GM12878 (cell line): Measurements from ENCODE around the gene PSMD12. TPM values are rescaled to one million over a fixed set of nuclear protein-coding genes. Genes with fewer than 3 reads are reported as not detected.

ENCODE experiments used
- ATAC-seq: fragments of 200-7000 bp; cut with Tn5 transposase; 3 replicates; pipeline ENCODE4 v1.9.1; 2020; ENCODE audit warnings: mild to moderate bottlenecking, moderate library complexity
- BruUV-seq: library from RNA; stranded (reverse); fragments of 400-500 nt; replicated peaks from 2 replicates; lab custom pipeline; 2021; lab: Mats Ljungman, UMichigan
- CTCF ChIA-PET: fragments of 300-600 bp; sonication (Branson Sonifier 250); formaldehyde crosslinking; extraction: SDS; loops from one replicate; lab custom pipeline; 2021; ENCODE audit warnings: inconsistent platforms; lab: Yijun Ruan, JAX
- POLR2A ChIA-PET: fragments of 350-600 bp; formaldehyde crosslinking; extraction: SDS; loops from one replicate; lab custom pipeline; 2021; ENCODE audit warnings: inconsistent platforms; lab: Charles Lee
- RAD21 ChIA-PET: fragments of 300-600 bp; sonication (Branson Sonifier 250); formaldehyde crosslinking; loops from one replicate; lab custom pipeline; 2023; ENCODE audit warnings: antibody characterized with exemption; ENCODE audit not compliant: unreplicated experiment; lab: Charles Lee
- SMC1A ChIA-PET: fragments of 300-600 bp; sonication (Branson Sonifier 250); formaldehyde crosslinking; loops from one replicate; lab custom pipeline; 2023; ENCODE audit not compliant: unreplicated experiment, uncharacterized antibody; lab: Charles Lee
- DNase-seq: peaks from one replicate; pipeline ENCODE4 v3.0.0-alpha.2; 2011; ENCODE audit warnings: low read depth, low spot score
- FAIRE-seq: peaks from 3 replicates; lab custom pipeline; 2011; peaks lifted over from hg19 to GRCh38; lab: Jason Lieb, UNC
- H2AFZ ChIP-seq: 2 replicates; pipeline ENCODE4 v1.6.0; 2011; ENCODE audit warnings: low read depth, low read length, control low read depth; ENCODE audit not compliant: control insufficient read depth
- H3K27ac ChIP-seq: 2 replicates; pipeline ENCODE4 v1.5.1; 2011; ENCODE audit warnings: control low read depth; ENCODE audit not compliant: control insufficient read depth, insufficient read depth
- H3K27me3 ChIP-seq, 2 experiments: replicated peaks in 1 of 2; 2 replicates each; pipeline versions ENCODE4 v1.6.0 to v1.6.1; 2011; ENCODE audit warnings: low read length in 1 of 2; ENCODE audit not compliant: control insufficient read depth in 2 of 2, insufficient read depth in 2 of 2
- H3K36me3 ChIP-seq, 2 experiments: 2 replicates each; pipeline ENCODE4 v1.5.1; 2011; ENCODE audit warnings: low read length in 1 of 2; ENCODE audit not compliant: control insufficient read depth in 2 of 2, insufficient read depth in 2 of 2
- H3K4me1 ChIP-seq: 2 replicates; pipeline ENCODE4 v1.6.1; 2011; ENCODE audit warnings: mild to moderate bottlenecking, low read length, moderate library complexity, mixed read lengths; ENCODE audit not compliant: control insufficient read depth, insufficient read depth
- H3K4me2 ChIP-seq: 2 replicates; pipeline ENCODE4 v1.6.0; 2011; ENCODE audit warnings: control low read depth; ENCODE audit not compliant: control insufficient read depth, insufficient read depth
- H3K4me3 ChIP-seq: fragments of 200-600 bp; sonication (generic); 2 replicates; pipeline ENCODE4 v1.5.1; 2016
- H3K79me2 ChIP-seq: 2 replicates; pipeline ENCODE4 v1.6.0; 2011; ENCODE audit warnings: low read length; ENCODE audit not compliant: control insufficient read depth, insufficient read depth
- H3K9ac ChIP-seq: 2 replicates; pipeline ENCODE4 v1.8.0; 2011; ENCODE audit warnings: low read length, control low read depth, mixed read lengths; ENCODE audit not compliant: control insufficient read depth, insufficient read depth
- H3K9me3 ChIP-seq: replicated peaks from 3 replicates; pipeline ENCODE4 v1.5.1; 2011; ENCODE audit warnings: mild to moderate bottlenecking, low read length; ENCODE audit not compliant: control insufficient read depth, insufficient read depth
- H4K20me1 ChIP-seq: 2 replicates; pipeline ENCODE4 v1.6.0; 2011; ENCODE audit not compliant: control insufficient read depth, insufficient read depth
- CHD2 ChIP-seq: IDR thresholded peaks from 2 replicates; pipeline ENCODE4 v1.6.1; 2011; ENCODE audit warnings: low read depth, low read length, improper control_type of control experiment, borderline replicate concordance
- MAX ChIP-seq: IDR thresholded peaks from 2 replicates; pipeline ENCODE4 v1.6.1; 2012; ENCODE audit warnings: low read depth, low read length, improper control_type of control experiment
- NR2F1 ChIP-seq: fragments of 450-650 bp; conservative IDR thresholded peaks from 2 replicates; pipeline ENCODE4 v1.6.1; 2017; ENCODE audit warnings: mild to moderate bottlenecking
- NRF1 ChIP-seq: conservative IDR thresholded peaks from 2 replicates; pipeline ENCODE4 v1.6.1; 2011; ENCODE audit warnings: mild to moderate bottlenecking, low read depth, low read length, improper control_type of control experiment
- SREBF1 ChIP-seq: IDR thresholded peaks from 2 replicates; pipeline ENCODE4 v1.6.1; 2012; ENCODE audit warnings: mild to moderate bottlenecking, low read length
- WGBS: methylation state at CpG from one replicate; pipeline ENCODE4 v1.1.6; 2016; ENCODE audit warnings: low lambda C conversion rate; ENCODE audit not compliant: insufficient replicate concordance, insufficient coverage; ENCODE audit errors: missing lambda C conversion rate; 5-methylcytosine and 5-hydroxymethylcytosine counted together
- in situ Hi-C: fragments of 300-500 bp; cut with MboI; formaldehyde crosslinking; loops from 9 replicates; pipeline ENCODE4 v1.14.3; 2018; ENCODE audit warnings: mixed read lengths
- intact Hi-C: fragments of 100-400 bp; cut with micrococcal nuclease; formaldehyde crosslinking; loops from one replicate; pipeline ENCODE4 v1.14.2; 2022; ENCODE audit not compliant: unreplicated experiment
- polyA plus RNA-seq, 11 experiments: library from polyadenylated mRNA; depleted of rRNA in 4 of 11; unstranded in 6 of 11; stranded (reverse) in 5 of 11; fragments of >200 nt; fragmentation: Nextera tagmentation in 4 of 11; fragmentation: Illumina TruSeq in 1 of 11; extraction: Ambion mirVana in 4 of 11; extraction: Trizol in 1 of 11; gene quantifications; 1 replicate in 1 of 11; 2 replicates in 10 of 11; pipeline versions ENCODE4 v1.2.1 to v1.2.3, GENCODE V29; 2011 to 2016; ENCODE audit warnings: inconsistent platforms in 2 of 11, missing spikeins in 2 of 11, low read depth in 1 of 11
- total RNA-seq, 4 experiments: library from RNA; depleted of rRNA in 3 of 4; stranded (reverse); fragments of >200 nt in 3 of 4; fragmentation: Illumina TruSeq in 1 of 4; extraction: Trizol in 1 of 4; gene quantifications; 2 replicates each; pipeline versions ENCODE4 v1.2.1 to v1.2.3, GENCODE V29; 2013 to 2021
- TF ChIP-seq, protein P1 (sequence below): fragments of 450-650 bp; IDR thresholded peaks from 2 replicates; pipeline ENCODE4 v1.6.1; 2017; ENCODE audit warnings: mild to moderate bottlenecking, moderate library complexity
- TF ChIP-seq, protein P2 (sequence below): fragments of 450-650 bp; IDR thresholded peaks from 2 replicates; pipeline ENCODE4 v1.6.1; 2016; ENCODE audit warnings: mild to moderate bottlenecking, moderate library complexity, borderline replicate concordance

The PSMD12 gene
- total and polyA plus RNA-seq, 10 of the 15 experiments (the other 5 are each of a cell fraction or from before 2014, with no cell fraction given), result 19.8 to 149 (median 47.5) TPM

- TF ChIP-seq, protein P1, sequence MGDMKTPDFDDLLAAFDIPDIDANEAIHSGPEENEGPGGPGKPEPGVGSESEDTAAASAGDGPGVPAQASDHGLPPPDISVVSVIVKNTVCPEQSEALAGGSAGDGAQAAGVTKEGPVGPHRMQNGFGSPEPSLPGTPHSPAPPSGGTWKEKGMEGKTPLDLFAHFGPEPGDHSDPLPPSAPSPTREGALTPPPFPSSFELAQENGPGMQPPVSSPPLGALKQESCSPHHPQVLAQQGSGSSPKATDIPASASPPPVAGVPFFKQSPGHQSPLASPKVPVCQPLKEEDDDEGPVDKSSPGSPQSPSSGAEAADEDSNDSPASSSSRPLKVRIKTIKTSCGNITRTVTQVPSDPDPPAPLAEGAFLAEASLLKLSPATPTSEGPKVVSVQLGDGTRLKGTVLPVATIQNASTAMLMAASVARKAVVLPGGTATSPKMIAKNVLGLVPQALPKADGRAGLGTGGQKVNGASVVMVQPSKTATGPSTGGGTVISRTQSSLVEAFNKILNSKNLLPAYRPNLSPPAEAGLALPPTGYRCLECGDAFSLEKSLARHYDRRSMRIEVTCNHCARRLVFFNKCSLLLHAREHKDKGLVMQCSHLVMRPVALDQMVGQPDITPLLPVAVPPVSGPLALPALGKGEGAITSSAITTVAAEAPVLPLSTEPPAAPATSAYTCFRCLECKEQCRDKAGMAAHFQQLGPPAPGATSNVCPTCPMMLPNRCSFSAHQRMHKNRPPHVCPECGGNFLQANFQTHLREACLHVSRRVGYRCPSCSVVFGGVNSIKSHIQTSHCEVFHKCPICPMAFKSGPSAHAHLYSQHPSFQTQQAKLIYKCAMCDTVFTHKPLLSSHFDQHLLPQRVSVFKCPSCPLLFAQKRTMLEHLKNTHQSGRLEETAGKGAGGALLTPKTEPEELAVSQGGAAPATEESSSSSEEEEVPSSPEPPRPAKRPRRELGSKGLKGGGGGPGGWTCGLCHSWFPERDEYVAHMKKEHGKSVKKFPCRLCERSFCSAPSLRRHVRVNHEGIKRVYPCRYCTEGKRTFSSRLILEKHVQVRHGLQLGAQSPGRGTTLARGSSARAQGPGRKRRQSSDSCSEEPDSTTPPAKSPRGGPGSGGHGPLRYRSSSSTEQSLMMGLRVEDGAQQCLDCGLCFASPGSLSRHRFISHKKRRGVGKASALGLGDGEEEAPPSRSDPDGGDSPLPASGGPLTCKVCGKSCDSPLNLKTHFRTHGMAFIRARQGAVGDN, result no peak
Measured at GRCh38 chr17:67412941-67413340, 46.6 kb upstream of the PSMD12 start (continued).

GRCh38 chr17:67412032-67412431 lies 45.7 kb upstream of the PSMD12 start:
- no peaks in the 10 kb centered on the region; a peak in 1 of 4 replicates for H3K36me3 ChIP-seq
- FAIRE-seq, result no peak
- H3K4me1 ChIP-seq, result no peaks in the 10 kb centered on the region
- TF ChIP-seq, protein P2, sequence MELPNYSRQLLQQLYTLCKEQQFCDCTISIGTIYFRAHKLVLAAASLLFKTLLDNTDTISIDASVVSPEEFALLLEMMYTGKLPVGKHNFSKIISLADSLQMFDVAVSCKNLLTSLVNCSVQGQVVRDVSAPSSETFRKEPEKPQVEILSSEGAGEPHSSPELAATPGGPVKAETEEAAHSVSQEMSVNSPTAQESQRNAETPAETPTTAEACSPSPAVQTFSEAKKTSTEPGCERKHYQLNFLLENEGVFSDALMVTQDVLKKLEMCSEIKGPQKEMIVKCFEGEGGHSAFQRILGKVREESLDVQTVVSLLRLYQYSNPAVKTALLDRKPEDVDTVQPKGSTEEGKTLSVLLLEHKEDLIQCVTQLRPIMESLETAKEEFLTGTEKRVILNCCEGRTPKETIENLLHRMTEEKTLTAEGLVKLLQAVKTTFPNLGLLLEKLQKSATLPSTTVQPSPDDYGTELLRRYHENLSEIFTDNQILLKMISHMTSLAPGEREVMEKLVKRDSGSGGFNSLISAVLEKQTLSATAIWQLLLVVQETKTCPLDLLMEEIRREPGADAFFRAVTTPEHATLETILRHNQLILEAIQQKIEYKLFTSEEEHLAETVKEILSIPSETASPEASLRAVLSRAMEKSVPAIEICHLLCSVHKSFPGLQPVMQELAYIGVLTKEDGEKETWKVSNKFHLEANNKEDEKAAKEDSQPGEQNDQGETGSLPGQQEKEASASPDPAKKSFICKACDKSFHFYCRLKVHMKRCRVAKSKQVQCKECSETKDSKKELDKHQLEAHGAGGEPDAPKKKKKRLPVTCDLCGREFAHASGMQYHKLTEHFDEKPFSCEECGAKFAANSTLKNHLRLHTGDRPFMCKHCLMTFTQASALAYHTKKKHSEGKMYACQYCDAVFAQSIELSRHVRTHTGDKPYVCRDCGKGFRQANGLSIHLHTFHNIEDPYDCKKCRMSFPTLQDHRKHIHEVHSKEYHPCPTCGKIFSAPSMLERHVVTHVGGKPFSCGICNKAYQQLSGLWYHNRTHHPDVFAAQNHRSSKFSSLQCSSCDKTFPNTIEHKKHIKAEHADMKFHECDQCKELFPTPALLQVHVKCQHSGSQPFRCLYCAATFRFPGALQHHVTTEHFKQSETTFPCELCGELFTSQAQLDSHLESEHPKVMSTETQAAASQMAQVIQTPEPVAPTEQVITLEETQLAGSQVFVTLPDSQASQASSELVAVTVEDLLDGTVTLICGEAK, result no peak
- no peak for TF ChIP-seq MAX
- no peak for TF ChIP-seq NRF1
- TF ChIP-seq NR2F1, result no peak
- no peak for TF ChIP-seq CHD2
- no peak for TF ChIP-seq SREBF1
- ATAC-seq, result no peak
- BruUV-seq, result no TSS peak
- no peak for DNase-seq
- ChIA-PET CTCF (no interaction called here), RAD21 (interaction anchor here (1.2 kb wide), 1 partner anchor 63 kb away, joined by 3 read pairs; no protein-coding TSS in a partner anchor), SMC1A (no interaction called here), POLR2A (no interaction called here)
- H3K4me3 ChIP-seq, result no peak overlapping the region
- H3K79me2 ChIP-seq, result peaks cover 22% of the 10 kb centered on the region
- 48% methylated on average over 4 of the region's 4 CpGs for WGBS
- H3K9ac ChIP-seq, result no peak overlapping the region
- H3K27me3 ChIP-seq, result no peaks in the 10 kb centered on the region
- H3K27ac ChIP-seq, result no peak overlapping the region
- H3K9me3 ChIP-seq, result no peaks in the 10 kb centered on the region; the same call in 2 of the 3 replicates
- in situ Hi-C loops (no loop called here), intact Hi-C loops (no loop called here)
- H2AFZ ChIP-seq, result no peak overlapping the region
- H4K20me1 ChIP-seq, result no peaks in the 10 kb centered on the region
- H3K4me2 ChIP-seq, result no peak overlapping the region
